ENCODE data around the gene OLFML1.

The OLFML1 gene

GRCh38 chr11:7498193-7498592, 12.9 kb downstream of the OLFML1 start:
- ChIA-PET POLR2A (no interaction called here), CTCF (no interaction called here)
- no peaks in the 10 kb centered on the region for H3K36me3 ChIP-seq (ENCODE audit: control insufficient read depth in 2 of 2, insufficient read depth in 1 of 2, low read length in 2 of 2)

GRCh38 chr11:7499081-7499480, 13.8 kb downstream of the OLFML1 start:
- no peaks in the 10 kb centered on the region for H3K4me1 ChIP-seq (ENCODE audit: control insufficient read depth, insufficient read depth, low read length)
- no peak overlapping the region for H3K27ac ChIP-seq (ENCODE audit: extremely low read depth, low read depth, low read length)
- no peaks in the 10 kb centered on the region for H3K36me3 ChIP-seq (ENCODE audit: control insufficient read depth in 2 of 2, insufficient read depth in 1 of 2, low read length in 2 of 2)
- CTCF ChIA-PET, result no interaction called here
- POLR2A ChIA-PET, result no interaction called here
- H3K9me3 ChIP-seq (ENCODE audit: control insufficient read depth, insufficient read depth, low read depth, low read length), result no peaks in the 10 kb centered on the region
- no peak overlapping the region for H3K4me3 ChIP-seq (ENCODE audit: low read depth, low read length)
- no peak for TF ChIP-seq ZNF175 (tag by site-specific recombination; IDR thresholded peaks at IDR 0.05)
- TF ChIP-seq KLF7 (tag by site-specific recombination; IDR thresholded peaks at IDR 0.05; ENCODE audit: borderline replicate concordance), result no peak
- TF ChIP-seq ZNF596 (tag by site-specific recombination; IDR thresholded peaks at IDR 0.05), result no peak
- TF ChIP-seq ZNF121 (tag by site-specific recombination; IDR thresholded peaks at IDR 0.05), result no peak
- TF ChIP-seq ZNF280D (tag by site-specific recombination; IDR thresholded peaks at IDR 0.05), result no peak
- TF ChIP-seq ZEB2 (tag by site-specific recombination; IDR thresholded peaks at IDR 0.05), result no peak
- no peak for TF ChIP-seq ZNF510 (tag by site-specific recombination; IDR thresholded peaks at IDR 0.05; ENCODE audit: insufficient replicate concordance)
- no peak for TF ChIP-seq ZBTB10 (tag by site-specific recombination; IDR thresholded peaks at IDR 0.05)
- TF ChIP-seq KLF10 (tag by site-specific recombination; IDR thresholded peaks at IDR 0.05), result no peak
- no peak for TF ChIP-seq ELK4 (IDR thresholded peaks at IDR 0.05; ENCODE audit: borderline replicate concordance, low read depth, low read length)
- TF ChIP-seq ZNF18 (tag by site-specific recombination; IDR thresholded peaks at IDR 0.05), result no peak

More at GRCh38 chr11:7498193-7498592, 12.9 kb downstream of the OLFML1 start:
- no peak for TF ChIP-seq ZNF398 (tag by site-specific recombination; IDR thresholded peaks at IDR 0.05)
- TF ChIP-seq GLIS2 (tag by site-specific recombination; IDR thresholded peaks at IDR 0.05), result no peak
- no peak for TF ChIP-seq ZNF157 (tag by site-specific recombination; IDR thresholded peaks at IDR 0.05)
- no peak for TF ChIP-seq ZNF621 (tag by site-specific recombination; IDR thresholded peaks at IDR 0.05)
- TF ChIP-seq ZNF138 (tag by site-specific recombination; IDR thresholded peaks at IDR 0.05; ENCODE audit: borderline replicate concordance), result no peak
- TF ChIP-seq ZBTB48 (tag by site-specific recombination; IDR thresholded peaks at IDR 0.05), result no peak
- no peak overlapping the region for H3K27ac ChIP-seq (ENCODE audit: extremely low read depth, low read depth, low read length)
- no peak overlapping the region for H3K4me3 ChIP-seq (ENCODE audit: low read depth, low read length)
- no peaks in the 10 kb centered on the region for H3K4me1 ChIP-seq (ENCODE audit: control insufficient read depth, insufficient read depth, low read length)
- no peaks in the 10 kb centered on the region for H3K9me3 ChIP-seq (ENCODE audit: control insufficient read depth, insufficient read depth, low read depth, low read length)

Data from HEK293 (cell line).